Esophagus squamous epithelium (tissue), 4 donors: Measurements from ENCODE around the gene SRGAP3.

Experiments used
- POLR2A ChIP-seq, 4 donors: fragments of 450-650 bp; IDR thresholded peaks; one replicate each; pipeline ENCODE4 v1.6.1; 2017; ENCODE audit warnings: antibody characterized with exemption in 4 of 4, mild to moderate bottlenecking in 4 of 4, moderate library complexity in 3 of 4
- TF ChIP-seq, protein P1 (sequence below), 6 experiments: fragments of 450-650 bp in 4 of 6; fragments of 200-600 bp in 2 of 6; sonication (generic) in 2 of 6; IDR thresholded peaks; one replicate each; pipeline ENCODE4 v1.5.1; 2016 to 2019; ENCODE audit warnings: antibody characterized with exemption in 6 of 6, mild to moderate bottlenecking in 4 of 6, moderate library complexity in 4 of 6

DNA sequence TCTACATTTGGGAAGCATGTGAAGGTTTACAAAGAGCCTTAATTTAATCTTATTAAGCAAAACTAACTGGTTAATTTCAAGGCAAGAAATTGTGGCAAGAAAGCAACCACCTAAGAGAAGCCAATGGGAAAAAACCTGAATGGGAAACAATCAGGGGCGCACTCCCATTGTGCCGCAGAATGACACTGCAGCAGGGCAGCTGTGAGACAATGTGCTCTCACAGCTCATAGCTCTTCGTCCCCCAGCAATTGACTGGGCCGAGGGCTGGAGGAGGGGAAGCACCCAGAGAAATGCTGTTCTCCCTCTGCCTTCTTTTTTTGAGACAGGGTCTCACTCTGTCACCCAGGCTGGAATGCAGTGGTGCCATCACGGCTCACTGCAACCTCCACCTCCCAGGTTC lies 192.9 kb downstream of the SRGAP3 start:
- TF ChIP-seq, protein P1, sequence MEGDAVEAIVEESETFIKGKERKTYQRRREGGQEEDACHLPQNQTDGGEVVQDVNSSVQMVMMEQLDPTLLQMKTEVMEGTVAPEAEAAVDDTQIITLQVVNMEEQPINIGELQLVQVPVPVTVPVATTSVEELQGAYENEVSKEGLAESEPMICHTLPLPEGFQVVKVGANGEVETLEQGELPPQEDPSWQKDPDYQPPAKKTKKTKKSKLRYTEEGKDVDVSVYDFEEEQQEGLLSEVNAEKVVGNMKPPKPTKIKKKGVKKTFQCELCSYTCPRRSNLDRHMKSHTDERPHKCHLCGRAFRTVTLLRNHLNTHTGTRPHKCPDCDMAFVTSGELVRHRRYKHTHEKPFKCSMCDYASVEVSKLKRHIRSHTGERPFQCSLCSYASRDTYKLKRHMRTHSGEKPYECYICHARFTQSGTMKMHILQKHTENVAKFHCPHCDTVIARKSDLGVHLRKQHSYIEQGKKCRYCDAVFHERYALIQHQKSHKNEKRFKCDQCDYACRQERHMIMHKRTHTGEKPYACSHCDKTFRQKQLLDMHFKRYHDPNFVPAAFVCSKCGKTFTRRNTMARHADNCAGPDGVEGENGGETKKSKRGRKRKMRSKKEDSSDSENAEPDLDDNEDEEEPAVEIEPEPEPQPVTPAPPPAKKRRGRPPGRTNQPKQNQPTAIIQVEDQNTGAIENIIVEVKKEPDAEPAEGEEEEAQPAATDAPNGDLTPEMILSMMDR (IDR thresholded peaks at IDR 0.05), result no peak
- no peak for TF ChIP-seq POLR2A (IDR thresholded peaks at IDR 0.05)
